ENCODE results near the gene TRMT1L.

- TF ChIP-seq POLR2A (IDR thresholded peaks at IDR 0.05) (no peak), CTCF (IDR thresholded peaks at IDR 0.05) (no peak)
Observed at GRCh38 chr1:185193756-185194155, 37.0 kb upstream of the TRMT1L start.
